Measurements from ENCODE around the gene SEMA5B. TPM values are rescaled to one million over a fixed set of nuclear protein-coding genes. Genes with fewer than 3 reads are reported as not detected.

The SEMA5B gene
- total RNA-seq, 1 donor from 2014 or later: 4.2 TPM

- Mint-ChIP-seq H3K4me1 (ENCODE audit: low read depth) (no peaks in the 10 kb centered on the region), H3K27me3 (peaks cover 6% of the 10 kb centered on the region), H3K36me3 (ENCODE audit: insufficient read depth) (no peaks in the 10 kb centered on the region), H3K27ac (no peak overlapping the region), H3K9me3 (ENCODE audit: low read depth) (no peaks in the 10 kb centered on the region), H3K4me3 (ENCODE audit: low read depth) (no peak overlapping the region)
- DNase-seq (ENCODE audit: low spot score, unreplicated experiment): no peak
- no peak for TF ChIP-seq CTCF (IDR thresholded peaks at IDR 0.05; ENCODE audit: unreplicated experiment)
These were observed 75.0 kb downstream of the SEMA5B start for GRCh38 chr3:122952520-122952919.

GRCh38 chr3:122948408-122948807 lies 79.2 kb downstream of the SEMA5B start:
- H3K4me1 Mint-ChIP-seq (ENCODE audit: low read depth): no peaks in the 10 kb centered on the region
- H3K36me3 Mint-ChIP-seq (ENCODE audit: insufficient read depth): no peaks in the 10 kb centered on the region
- DNase-seq (ENCODE audit: low spot score, unreplicated experiment): no peak

GRCh38 chr3:122947738-122948137 lies 79.8 kb downstream of the SEMA5B start:
- no peak overlapping the region for H3K27ac Mint-ChIP-seq
- no peak for TF ChIP-seq CTCF (IDR thresholded peaks at IDR 0.05; ENCODE audit: unreplicated experiment)
- H3K9me3 Mint-ChIP-seq (ENCODE audit: low read depth): no peaks in the 10 kb centered on the region
- DNase-seq (ENCODE audit: low spot score, unreplicated experiment): no peak
- no peaks in the 10 kb centered on the region for H3K4me1 Mint-ChIP-seq (ENCODE audit: low read depth)
- no peak overlapping the region for H3K4me3 Mint-ChIP-seq (ENCODE audit: low read depth)
- H3K36me3 Mint-ChIP-seq (ENCODE audit: insufficient read depth): no peaks in the 10 kb centered on the region
- peaks cover 13% of the 10 kb centered on the region for H3K27me3 Mint-ChIP-seq

More at GRCh38 chr3:122948408-122948807, 79.2 kb downstream of the SEMA5B start:
- Mint-ChIP-seq H3K27me3 (peaks cover 13% of the 10 kb centered on the region), H3K9me3 (ENCODE audit: low read depth) (no peaks in the 10 kb centered on the region), H3K27ac (no peak overlapping the region), H3K4me3 (ENCODE audit: low read depth) (no peak overlapping the region)
- no peak for TF ChIP-seq CTCF (IDR thresholded peaks at IDR 0.05; ENCODE audit: unreplicated experiment)

GRCh38 chr3:122947196-122947595 lies 80.4 kb downstream of the SEMA5B start:
- no peaks in the 10 kb centered on the region for H3K4me1 Mint-ChIP-seq (ENCODE audit: low read depth)

GRCh38 chr3:122946185-122946584 lies 81.4 kb downstream of the SEMA5B start:
- no peaks in the 10 kb centered on the region for H3K36me3 Mint-ChIP-seq (ENCODE audit: insufficient read depth)
- H3K27ac Mint-ChIP-seq: no peak overlapping the region
- no peaks in the 10 kb centered on the region for H3K4me1 Mint-ChIP-seq (ENCODE audit: low read depth)
- H3K9me3 Mint-ChIP-seq (ENCODE audit: low read depth): no peaks in the 10 kb centered on the region
- TF ChIP-seq CTCF (IDR thresholded peaks at IDR 0.05; ENCODE audit: unreplicated experiment): no peak
- DNase-seq (ENCODE audit: low spot score, unreplicated experiment): no peak
- H3K4me3 Mint-ChIP-seq (ENCODE audit: low read depth): no peak overlapping the region
- H3K27me3 Mint-ChIP-seq: peaks cover 13% of the 10 kb centered on the region

More at GRCh38 chr3:122947196-122947595, 80.4 kb downstream of the SEMA5B start:
- H3K9me3 Mint-ChIP-seq (ENCODE audit: low read depth): no peaks in the 10 kb centered on the region
- no peak overlapping the region for H3K27ac Mint-ChIP-seq
- no peak for DNase-seq (ENCODE audit: low spot score, unreplicated experiment)
- H3K27me3 Mint-ChIP-seq: peaks cover 13% of the 10 kb centered on the region
- H3K36me3 Mint-ChIP-seq (ENCODE audit: insufficient read depth): no peaks in the 10 kb centered on the region
- H3K4me3 Mint-ChIP-seq (ENCODE audit: low read depth): no peak overlapping the region
- no peak for TF ChIP-seq CTCF (IDR thresholded peaks at IDR 0.05; ENCODE audit: unreplicated experiment)
